Measurements from ENCODE around the gene STKLD1.

DNA sequence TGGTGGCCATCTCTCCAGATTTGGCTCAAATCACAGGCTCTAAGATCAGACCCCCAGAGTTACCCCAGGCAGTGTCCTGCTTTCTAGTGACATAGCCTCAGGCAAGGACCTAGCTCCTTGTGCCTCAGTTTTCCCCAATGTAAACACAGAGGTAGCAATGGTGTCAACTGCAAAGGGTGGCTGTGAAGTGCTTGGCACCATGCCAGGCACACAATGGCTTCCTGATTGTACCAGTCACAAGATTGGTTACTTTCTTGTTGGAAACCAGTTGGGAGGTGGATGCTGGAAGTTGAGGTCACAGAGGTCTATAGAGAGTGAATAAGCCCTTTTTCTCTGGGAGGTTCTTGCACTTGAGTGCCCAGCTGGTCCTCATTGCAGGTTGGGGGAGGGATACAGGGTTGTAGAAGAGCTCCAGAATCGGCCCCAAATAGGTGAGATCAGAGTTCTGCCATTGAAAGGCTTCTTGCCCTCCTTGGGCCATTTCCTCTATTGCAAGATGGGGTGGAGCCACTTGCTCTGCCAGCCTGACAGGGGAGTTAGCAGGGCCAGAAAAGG, 2.3 kb downstream of the STKLD1 start:
- TF ChIP-seq, protein P1, sequence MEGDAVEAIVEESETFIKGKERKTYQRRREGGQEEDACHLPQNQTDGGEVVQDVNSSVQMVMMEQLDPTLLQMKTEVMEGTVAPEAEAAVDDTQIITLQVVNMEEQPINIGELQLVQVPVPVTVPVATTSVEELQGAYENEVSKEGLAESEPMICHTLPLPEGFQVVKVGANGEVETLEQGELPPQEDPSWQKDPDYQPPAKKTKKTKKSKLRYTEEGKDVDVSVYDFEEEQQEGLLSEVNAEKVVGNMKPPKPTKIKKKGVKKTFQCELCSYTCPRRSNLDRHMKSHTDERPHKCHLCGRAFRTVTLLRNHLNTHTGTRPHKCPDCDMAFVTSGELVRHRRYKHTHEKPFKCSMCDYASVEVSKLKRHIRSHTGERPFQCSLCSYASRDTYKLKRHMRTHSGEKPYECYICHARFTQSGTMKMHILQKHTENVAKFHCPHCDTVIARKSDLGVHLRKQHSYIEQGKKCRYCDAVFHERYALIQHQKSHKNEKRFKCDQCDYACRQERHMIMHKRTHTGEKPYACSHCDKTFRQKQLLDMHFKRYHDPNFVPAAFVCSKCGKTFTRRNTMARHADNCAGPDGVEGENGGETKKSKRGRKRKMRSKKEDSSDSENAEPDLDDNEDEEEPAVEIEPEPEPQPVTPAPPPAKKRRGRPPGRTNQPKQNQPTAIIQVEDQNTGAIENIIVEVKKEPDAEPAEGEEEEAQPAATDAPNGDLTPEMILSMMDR (IDR thresholded peaks at IDR 0.05) = no peak
- TF ChIP-seq POLR2A (IDR thresholded peaks at IDR 0.05) = no peak

All from lower leg skin (tissue), 3 donors.